Prostate gland (tissue), 2 donors: ENCODE data around the gene TNIP1. TPM values are rescaled to one million over a fixed set of nuclear protein-coding genes. Genes with fewer than 3 reads are reported as not detected.

Experiments used
- DNase-seq: peaks from one replicate; pipeline ENCODE4 v3.0.0-alpha.2; 2019; ENCODE audit warnings: low spot score
- H3K27ac ChIP-seq, 2 donors: fragments of 200-600 bp; sonication (generic); 2 replicates each; pipeline ENCODE4 v1.5.1; 2017 to 2019
- H3K27me3 ChIP-seq: fragments of 200-600 bp; sonication (generic); replicated peaks from 2 replicates; pipeline ENCODE4 v1.5.1; 2019; ENCODE audit not compliant: insufficient read depth
- H3K36me3 ChIP-seq, 2 donors: fragments of 200-600 bp; sonication (generic); 1 replicate in 1 of 2; 2 replicates in 1 of 2; pipeline versions ENCODE4 v1.5.1 to v1.8.1; 2017 to 2019
- H3K4me1 ChIP-seq: fragments of 200-600 bp; sonication (generic); replicated peaks from 2 replicates; pipeline ENCODE4 v1.5.1; 2019
- H3K4me3 ChIP-seq, 2 donors: fragments of 200-600 bp; sonication (generic); 2 replicates each; pipeline ENCODE4 v1.5.1; 2017 to 2019
- H3K9me3 ChIP-seq: fragments of 200-600 bp; sonication (generic); 2 replicates; pipeline ENCODE4 v1.5.1; 2017
- POLR2A ChIP-seq: fragments of 450-650 bp; IDR thresholded peaks from one replicate; pipeline ENCODE4 v1.6.1; 2016; ENCODE audit warnings: antibody characterized with exemption, mild to moderate bottlenecking
- POLR2AphosphoS5 ChIP-seq: sonication (generic); formaldehyde crosslinking; IDR thresholded peaks from one replicate; pipeline ENCODE4 v1.6.1; 2017; ENCODE audit warnings: antibody characterized with exemption
- WGBS: methylation state at CpG from one replicate; pipeline ENCODE4 v1.1.5; 2018; 5-methylcytosine and 5-hydroxymethylcytosine counted together
- intact Hi-C: fragments of 100-400 bp; cut with DNase I; formaldehyde crosslinking; loops from one replicate; pipeline ENCODE4 v1.14.2; 2022
- total RNA-seq, 2 donors: library from RNA; depleted of rRNA; stranded (reverse); fragments of >200 nt; gene quantifications; one replicate each; pipeline ENCODE4 v1.1.0, GENCODE V29; 2016
- TF ChIP-seq, protein P1 (sequence below), 4 experiments: fragments of 200-600 bp in 2 of 4; fragments of 450-650 bp in 2 of 4; sonication (generic) in 2 of 4; IDR thresholded peaks; 1 replicate in 3 of 4; 2 replicates in 1 of 4; pipeline ENCODE4 v1.5.1; 2016 to 2019; ENCODE audit warnings: antibody characterized with exemption in 4 of 4, mild to moderate bottlenecking in 2 of 4, moderate library complexity in 2 of 4

The TNIP1 gene
- total RNA-seq, 2 donors from 2014 or later: 61.9 to 81.6 TPM

DNA sequence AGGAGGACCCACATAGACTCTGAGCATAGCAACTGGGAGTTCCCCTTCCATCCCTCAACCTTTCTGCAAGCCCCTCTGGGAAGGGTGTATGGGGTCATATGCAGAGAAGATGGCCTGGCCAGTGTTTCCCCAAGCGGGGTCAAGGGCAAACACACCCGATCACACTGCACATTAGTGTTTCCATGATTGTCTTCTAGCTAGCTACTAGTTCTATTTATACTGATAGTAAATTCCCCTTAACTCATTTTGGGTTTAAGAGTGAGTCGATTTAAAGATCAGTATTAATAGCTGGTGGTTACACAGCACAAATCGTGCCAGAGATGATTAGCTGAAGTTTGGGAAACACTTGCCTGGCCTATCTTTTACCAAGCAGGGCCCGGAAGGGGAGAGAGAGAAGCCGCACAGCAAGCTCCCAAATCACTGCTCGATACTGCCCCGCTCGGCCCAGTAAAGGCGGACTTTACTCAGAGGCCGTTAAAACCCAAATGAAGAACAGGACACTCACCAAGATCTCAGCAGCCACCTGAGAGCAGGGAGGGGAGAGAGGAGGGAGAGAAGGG, 29.4 kb upstream of the TNIP1 start:
- 89% methylated on average over 11 of the region's 11 CpGs for WGBS
- H3K36me3 ChIP-seq: no peaks in the 10 kb centered on the region

DNA sequence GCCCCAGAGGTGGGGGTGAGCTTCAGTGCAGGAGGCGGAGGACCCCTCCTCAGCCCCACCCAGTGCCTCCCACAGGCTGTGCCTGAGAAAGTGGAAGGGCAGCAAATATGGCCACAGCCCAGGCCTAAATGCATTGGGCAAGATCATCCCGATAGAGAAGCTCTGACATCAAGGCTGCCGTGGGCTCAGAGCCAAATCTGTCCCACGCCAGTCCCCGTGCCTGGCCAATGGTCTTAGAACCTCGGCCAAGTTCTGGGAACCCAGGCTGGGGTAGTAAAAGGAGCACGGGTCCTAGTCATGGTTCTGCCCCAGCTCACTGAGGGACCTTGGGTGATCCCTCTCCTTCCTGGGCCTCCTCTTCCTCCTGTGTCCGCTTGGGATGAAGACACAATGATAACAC, 27.7 kb upstream of the TNIP1 start:
- no peak for DNase-seq
- Histone ChIP-seq H3K4me1 (no peaks in the 10 kb centered on the region), H3K4me3 (no peak overlapping the region), H3K36me3 (no peaks in the 10 kb centered on the region), H3K27ac (peak overlapping the region in 1 of 2 donors; percentile 31), H3K9me3 (no peaks in the 10 kb centered on the region), H3K27me3 (no peaks in the 10 kb centered on the region)
- no peak for TF ChIP-seq POLR2A
- TF ChIP-seq, protein P1, sequence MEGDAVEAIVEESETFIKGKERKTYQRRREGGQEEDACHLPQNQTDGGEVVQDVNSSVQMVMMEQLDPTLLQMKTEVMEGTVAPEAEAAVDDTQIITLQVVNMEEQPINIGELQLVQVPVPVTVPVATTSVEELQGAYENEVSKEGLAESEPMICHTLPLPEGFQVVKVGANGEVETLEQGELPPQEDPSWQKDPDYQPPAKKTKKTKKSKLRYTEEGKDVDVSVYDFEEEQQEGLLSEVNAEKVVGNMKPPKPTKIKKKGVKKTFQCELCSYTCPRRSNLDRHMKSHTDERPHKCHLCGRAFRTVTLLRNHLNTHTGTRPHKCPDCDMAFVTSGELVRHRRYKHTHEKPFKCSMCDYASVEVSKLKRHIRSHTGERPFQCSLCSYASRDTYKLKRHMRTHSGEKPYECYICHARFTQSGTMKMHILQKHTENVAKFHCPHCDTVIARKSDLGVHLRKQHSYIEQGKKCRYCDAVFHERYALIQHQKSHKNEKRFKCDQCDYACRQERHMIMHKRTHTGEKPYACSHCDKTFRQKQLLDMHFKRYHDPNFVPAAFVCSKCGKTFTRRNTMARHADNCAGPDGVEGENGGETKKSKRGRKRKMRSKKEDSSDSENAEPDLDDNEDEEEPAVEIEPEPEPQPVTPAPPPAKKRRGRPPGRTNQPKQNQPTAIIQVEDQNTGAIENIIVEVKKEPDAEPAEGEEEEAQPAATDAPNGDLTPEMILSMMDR (IDR thresholded peaks at IDR 0.05): no peak
- TF ChIP-seq POLR2AphosphoS5: no peak
- intact Hi-C loops: loop anchor here (5.0 kb wide), 1 partner anchor 101 kb away; no protein-coding TSS in a partner anchor
- 45% methylated on average over 8 of the region's 8 CpGs for WGBS

More for the DNA sequence above, 29.4 kb upstream of the TNIP1 start:
- intact Hi-C loops: no loop called here
- DNase-seq: no peak
- H3K27me3 ChIP-seq: no peaks in the 10 kb centered on the region
- no peak overlapping the region for H3K4me3 ChIP-seq
- no peaks in the 10 kb centered on the region for H3K9me3 ChIP-seq
- H3K4me1 ChIP-seq: no peaks in the 10 kb centered on the region
- TF ChIP-seq POLR2A (no peak), POLR2AphosphoS5 (no peak)
- TF ChIP-seq, protein P1 (IDR thresholded peaks at IDR 0.05): no peak
- no peak overlapping the region for H3K27ac ChIP-seq

DNA sequence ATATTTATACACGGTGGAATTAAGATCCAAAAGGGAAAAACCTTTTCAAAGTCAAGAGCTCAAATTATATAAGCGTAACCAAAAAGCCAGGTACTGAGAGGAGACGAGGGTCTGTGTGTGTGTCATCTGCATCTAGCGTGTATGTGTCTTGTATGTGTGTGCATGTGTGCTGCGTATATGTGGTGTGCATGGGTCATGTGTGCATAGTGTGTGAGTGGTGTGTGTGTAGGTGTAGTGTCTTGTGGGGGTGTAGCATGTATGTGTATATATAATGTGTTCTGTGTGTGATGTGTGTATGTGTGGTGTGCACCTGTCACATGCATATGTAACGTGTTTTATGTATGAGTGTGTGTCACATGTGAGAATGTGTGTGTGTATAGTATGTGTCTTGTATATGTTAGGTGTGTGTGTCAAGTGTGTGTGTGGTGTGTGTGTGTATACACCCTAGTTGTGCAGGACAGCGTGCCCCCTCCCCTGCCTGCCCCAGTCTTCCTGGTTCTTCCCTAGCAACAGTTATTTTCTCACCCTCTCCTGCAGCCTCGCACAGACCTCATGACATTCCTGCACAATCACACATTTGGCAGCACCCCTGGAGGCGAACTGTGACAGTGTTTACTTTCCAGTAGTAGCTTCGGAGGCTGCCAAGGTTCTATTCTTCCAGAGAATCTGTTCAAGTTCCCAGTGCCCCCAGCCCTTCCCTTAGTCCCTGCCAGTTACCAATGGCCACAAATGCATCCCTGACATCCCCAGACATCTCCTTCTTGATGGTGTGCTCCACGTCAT, 27.1 kb upstream of the TNIP1 start:
- no peaks in the 10 kb centered on the region for H3K9me3 ChIP-seq
- intact Hi-C loops: loop anchor here (5.0 kb wide), 1 partner anchor 101 kb away; no protein-coding TSS in a partner anchor
- WGBS: 64% methylated on average over 11 of the region's 11 CpGs
- H3K36me3 ChIP-seq: no peaks in the 10 kb centered on the region
- H3K4me3 ChIP-seq: no peak overlapping the region
- peak overlapping the region in 1 of 2 donors; percentile 31 for H3K27ac ChIP-seq
- H3K27me3 ChIP-seq: no peaks in the 10 kb centered on the region
- DNase-seq: peak; percentile 52
- no peaks in the 10 kb centered on the region for H3K4me1 ChIP-seq
- peak; percentile 62 for TF ChIP-seq POLR2AphosphoS5
- TF ChIP-seq POLR2A: no peak

DNA sequence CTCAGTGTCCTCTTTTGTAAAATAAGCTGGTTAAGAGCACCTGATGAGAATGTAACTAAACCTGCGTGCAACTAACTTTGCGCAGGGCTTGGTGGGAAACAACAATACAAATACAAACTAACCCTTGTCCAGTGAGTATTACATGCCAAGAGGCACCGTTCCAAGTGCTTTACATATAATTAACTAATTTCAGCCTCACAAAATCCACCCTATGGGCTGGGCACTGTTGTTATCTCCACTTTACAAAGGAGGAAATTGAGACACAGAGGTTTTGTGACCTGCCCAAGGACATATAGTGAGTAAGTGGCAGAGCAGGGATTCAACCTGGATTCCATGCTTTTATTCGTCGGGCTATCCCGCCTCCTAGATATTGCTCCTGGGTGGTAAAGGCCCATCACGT, 26.2 kb upstream of the TNIP1 start:
- WGBS: 84% methylated on average over 7 of the region's 7 CpGs
- intact Hi-C loops: loop anchor here (5.0 kb wide), 1 partner anchor 100 kb away; no protein-coding TSS in a partner anchor

DNA sequence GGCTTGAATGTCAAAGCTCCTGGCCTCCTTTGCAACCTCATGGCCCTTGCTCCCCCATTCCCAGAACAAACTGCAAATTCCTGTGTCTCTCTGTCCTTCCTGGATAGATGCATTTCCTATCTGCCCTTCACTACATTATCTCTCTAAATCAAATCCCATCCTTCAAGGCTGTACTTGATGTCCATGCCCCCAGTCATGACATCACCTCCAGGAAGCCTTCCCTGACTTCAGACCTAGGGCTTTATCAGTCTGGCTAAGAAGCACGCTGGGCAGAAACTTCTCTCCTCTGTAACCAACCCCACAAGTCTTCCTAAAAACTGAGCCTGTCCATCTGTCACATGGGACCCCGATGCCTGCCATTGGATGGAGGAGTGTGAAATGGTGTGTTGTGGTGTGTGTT, 25.7 kb upstream of the TNIP1 start:
- DNase-seq: no peak
- TF ChIP-seq, protein P1 (IDR thresholded peaks at IDR 0.05): no peak
- TF ChIP-seq POLR2A (no peak), POLR2AphosphoS5 (no peak)
- Histone ChIP-seq H3K4me1 (no peaks in the 10 kb centered on the region), H3K36me3 (no peaks in the 10 kb centered on the region), H3K4me3 (no peak overlapping the region), H3K27me3 (no peaks in the 10 kb centered on the region), H3K27ac (no peak overlapping the region), H3K9me3 (no peaks in the 10 kb centered on the region)
- intact Hi-C loops: loop anchor here (5.0 kb wide), 1 partner anchor 99 kb away; no protein-coding TSS in a partner anchor
- WGBS: 98% methylated on average over 2 of the region's 2 CpGs

More for the DNA sequence above, 26.2 kb upstream of the TNIP1 start:
- H3K4me3 ChIP-seq: no peak overlapping the region
- no peaks in the 10 kb centered on the region for H3K36me3 ChIP-seq
- no peak overlapping the region for H3K27ac ChIP-seq
- H3K9me3 ChIP-seq: no peaks in the 10 kb centered on the region
- no peaks in the 10 kb centered on the region for H3K4me1 ChIP-seq
- no peak for DNase-seq
- no peak for TF ChIP-seq POLR2A
- TF ChIP-seq, protein P1 (IDR thresholded peaks at IDR 0.05): no peak
- H3K27me3 ChIP-seq: no peaks in the 10 kb centered on the region
